Ectodermal cell (in vitro differentiated cells): ENCODE data around the gene RHOV.

Source experiments
- H3K27ac ChIP-seq: 2 replicates; pipeline ENCODE4 v1.7.0; 2013; ENCODE audit warnings: mild to moderate bottlenecking, low read depth, low read length; ENCODE audit not compliant: insufficient read depth, poor library complexity, severe bottlenecking
- H3K27me3 ChIP-seq: 2 replicates; pipeline ENCODE4 v1.7.0; 2013; ENCODE audit warnings: mild to moderate bottlenecking, low read length; ENCODE audit not compliant: insufficient read depth, control insufficient read depth, poor library complexity, severe bottlenecking
- H3K36me3 ChIP-seq: one replicate; pipeline ENCODE4 v1.7.0; 2013; ENCODE audit warnings: low read length; ENCODE audit not compliant: control insufficient read depth, insufficient read depth
- H3K4me1 ChIP-seq: one replicate; pipeline ENCODE4 v1.7.0; 2013; ENCODE audit warnings: low read length; ENCODE audit not compliant: control insufficient read depth, insufficient read depth
- H3K4me3 ChIP-seq: 2 replicates; pipeline ENCODE4 v1.7.0; 2013; ENCODE audit warnings: low read depth, low read length, control low read depth; ENCODE audit not compliant: insufficient read depth
- H3K9me3 ChIP-seq: 2 replicates; pipeline ENCODE4 v1.7.0; 2013; ENCODE audit warnings: mild to moderate bottlenecking, low read length, moderate library complexity; ENCODE audit not compliant: control insufficient read depth
- WGBS, 2 experiments: methylation state at CpG; one replicate each; pipeline ENCODE4 v1.1.7; 2013; ENCODE audit warnings: missing lambda C conversion rate in 2 of 2; 5-methylcytosine and 5-hydroxymethylcytosine counted together

Gene RHOV

GRCh38 chr15:40857601-40858341 lies 16.3 kb downstream of the RHOV start:
- Histone ChIP-seq H3K36me3 (no peaks in the 10 kb centered on the region), H3K4me1 (peaks cover 6% of the 10 kb centered on the region), H3K27me3 (no peaks in the 10 kb centered on the region), H3K4me3 (no peak overlapping the region), H3K27ac (no peak overlapping the region), H3K9me3 (no peaks in the 10 kb centered on the region)
- WGBS, 2 experiments = 51 to 55% methylated on average over 15 of the region's 15 CpGs

- Histone ChIP-seq H3K27ac (no peak overlapping the region), H3K4me3 (no peak overlapping the region), H3K4me1 (peaks cover 6% of the 10 kb centered on the region), H3K27me3 (no peaks in the 10 kb centered on the region), H3K9me3 (no peaks in the 10 kb centered on the region), H3K36me3 (no peaks in the 10 kb centered on the region)
- 86 to 89% methylated on average over 8 of the region's 8 CpGs for WGBS, 2 experiments
Observed at GRCh38 chr15:40856746-40857145, 17.3 kb downstream of the RHOV start.

GRCh38 chr15:40855706-40856234 lies 18.3 kb downstream of the RHOV start:
- no peaks in the 10 kb centered on the region for H3K9me3 ChIP-seq
- 87 to 90% methylated on average over 13 of the region's 13 CpGs for WGBS, 2 experiments
- no peaks in the 10 kb centered on the region for H3K36me3 ChIP-seq
- peaks cover 6% of the 10 kb centered on the region for H3K4me1 ChIP-seq
- H3K27me3 ChIP-seq = no peaks in the 10 kb centered on the region
- no peak overlapping the region for H3K4me3 ChIP-seq
- no peak overlapping the region for H3K27ac ChIP-seq

- no peaks in the 10 kb centered on the region for H3K27me3 ChIP-seq
- 90 to 92% methylated on average over 10 of the region's 10 CpGs for WGBS, 2 experiments
Observed at GRCh38 chr15:40854161-40854560, 19.9 kb downstream of the RHOV start.

GRCh38 chr15:40853241-40853890 lies 20.7 kb downstream of the RHOV start:
- no peak overlapping the region for H3K4me3 ChIP-seq
- H3K27ac ChIP-seq = no peak overlapping the region
- WGBS, 2 experiments = 92 to 93% methylated on average over 16 of the region's 16 CpGs
- no peaks in the 10 kb centered on the region for H3K36me3 ChIP-seq
- no peaks in the 10 kb centered on the region for H3K27me3 ChIP-seq
- H3K9me3 ChIP-seq = no peaks in the 10 kb centered on the region
- peaks cover 6% of the 10 kb centered on the region for H3K4me1 ChIP-seq

More at GRCh38 chr15:40854161-40854560, 19.9 kb downstream of the RHOV start:
- H3K4me1 ChIP-seq = peaks cover 6% of the 10 kb centered on the region
- H3K4me3 ChIP-seq = no peak overlapping the region
- no peaks in the 10 kb centered on the region for H3K36me3 ChIP-seq
- H3K9me3 ChIP-seq = no peaks in the 10 kb centered on the region
- H3K27ac ChIP-seq = no peak overlapping the region

GRCh38 chr15:40852529-40852928 lies 21.5 kb downstream of the RHOV start:
- Histone ChIP-seq H3K36me3 (no peaks in the 10 kb centered on the region), H3K27me3 (no peaks in the 10 kb centered on the region), H3K27ac (no peak overlapping the region), H3K4me3 (no peak overlapping the region), H3K4me1 (peaks cover 13% of the 10 kb centered on the region), H3K9me3 (no peaks in the 10 kb centered on the region)
- WGBS, 2 experiments = 95 to 96% methylated on average over 5 of the region's 5 CpGs

GRCh38 chr15:40850576-40851112 lies 23.4 kb downstream of the RHOV start:
- H3K4me1 ChIP-seq = peaks cover 10% of the 10 kb centered on the region
- no peak overlapping the region for H3K27ac ChIP-seq
- H3K36me3 ChIP-seq = no peaks in the 10 kb centered on the region
- 93 to 94% methylated on average over 8 of the region's 8 CpGs for WGBS, 2 experiments
- no peaks in the 10 kb centered on the region for H3K9me3 ChIP-seq
- peaks cover 4% of the 10 kb centered on the region for H3K27me3 ChIP-seq
- H3K4me3 ChIP-seq = no peak overlapping the region

- Histone ChIP-seq H3K27me3 (peaks cover 36% of the 10 kb centered on the region), H3K27ac (no peak overlapping the region), H3K4me1 (peaks cover 10% of the 10 kb centered on the region), H3K36me3 (no peaks in the 10 kb centered on the region), H3K4me3 (no peak overlapping the region), H3K9me3 (no peaks in the 10 kb centered on the region)
- WGBS, 2 experiments = 74 to 81% methylated on average over 7 of the region's 7 CpGs
Observed at GRCh38 chr15:40847223-40847961, 26.6 kb downstream of the RHOV start.

- H3K4me3 ChIP-seq = no peak overlapping the region
- no peaks in the 10 kb centered on the region for H3K9me3 ChIP-seq
- no peak overlapping the region for H3K27ac ChIP-seq
- peaks cover 42% of the 10 kb centered on the region for H3K27me3 ChIP-seq
- no peaks in the 10 kb centered on the region for H3K36me3 ChIP-seq
- peaks cover 10% of the 10 kb centered on the region for H3K4me1 ChIP-seq
Observed at GRCh38 chr15:40846841-40847222, 27.2 kb downstream of the RHOV start.
